ENCODE results near the gene CCDC106. TPM values are rescaled to one million over a fixed set of nuclear protein-coding genes. Genes with fewer than 3 reads are reported as not detected.

Gene CCDC106
- total RNA-seq, 1 donor from 2014 or later, result 3.1 TPM

DNA sequence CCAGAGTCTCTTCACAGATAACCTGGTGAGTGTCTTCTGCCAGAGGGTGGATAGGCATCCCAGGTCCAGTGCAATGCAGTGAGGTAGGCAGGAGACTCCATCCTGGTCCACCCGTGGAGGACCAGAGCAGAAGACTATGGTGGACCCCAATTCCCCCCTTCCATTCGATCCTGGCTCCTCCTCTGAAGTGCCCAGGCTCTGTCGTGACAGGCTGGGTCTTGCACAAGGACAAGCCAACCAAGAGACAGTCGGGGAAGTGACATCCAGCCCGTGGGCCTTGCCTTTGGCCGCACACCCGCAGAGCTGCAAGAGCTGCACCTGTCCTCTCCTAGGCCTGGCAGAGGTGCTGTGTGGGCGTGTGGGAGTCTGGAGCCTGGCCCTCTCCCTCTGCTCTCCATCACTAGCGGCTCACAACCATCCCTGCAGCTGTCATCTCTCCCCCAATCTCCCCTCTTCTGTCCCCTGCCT lies 26.8 kb upstream of the CCDC106 start:
- H3K36me3 ChIP-seq (ENCODE audit: control insufficient read depth in 3 of 3, insufficient read depth in 3 of 3, low read length in 3 of 3), result peaks cover 16 to 22% (median 18%) of the 10 kb centered on the region in 3 donors
- peaks cover 37 to 53% (median 48%) of the 10 kb centered on the region in 3 donors for H3K4me1 ChIP-seq (ENCODE audit: control insufficient read depth in 3 of 3, insufficient read depth in 3 of 3, low read length in 3 of 3)
- no peaks in the 10 kb centered on the region for H3K27me3 ChIP-seq (ENCODE audit: control insufficient read depth in 3 of 3, insufficient read depth in 3 of 3, low read length in 3 of 3)
- no peak overlapping the region for H3K4me3 ChIP-seq (ENCODE audit: low read length in 3 of 3)
- H3K9ac ChIP-seq (ENCODE audit: low read depth in 1 of 3, low read length in 3 of 3), result peak overlapping the region in 1 of 3 donors; percentile 33
- no peaks in the 10 kb centered on the region for H3K9me3 ChIP-seq (ENCODE audit: control insufficient read depth in 3 of 3, low read length in 3 of 3)
- peak overlapping the region; percentile 6 for H3K27ac ChIP-seq (ENCODE audit: low read depth, low read length)

GRCh38 chr19:55621673-55622231 lies 26.3 kb upstream of the CCDC106 start:
- Histone ChIP-seq H3K4me1 (ENCODE audit: control insufficient read depth in 3 of 3, insufficient read depth in 3 of 3, low read length in 3 of 3) (peaks cover 37 to 53% (median 48%) of the 10 kb centered on the region in 3 donors), H3K9ac (ENCODE audit: low read depth in 1 of 3, low read length in 3 of 3) (no peak overlapping the region), H3K36me3 (ENCODE audit: control insufficient read depth in 3 of 3, insufficient read depth in 3 of 3, low read length in 3 of 3) (peaks cover 11 to 17% (median 13%) of the 10 kb centered on the region in 3 donors), H3K27ac (ENCODE audit: low read depth, low read length) (peak overlapping the region; percentile 90), H3K4me3 (ENCODE audit: low read length in 3 of 3) (no peak overlapping the region), H3K9me3 (ENCODE audit: control insufficient read depth in 3 of 3, low read length in 3 of 3) (no peaks in the 10 kb centered on the region), H3K27me3 (ENCODE audit: control insufficient read depth in 3 of 3, insufficient read depth in 3 of 3, low read length in 3 of 3) (no peaks in the 10 kb centered on the region)

GRCh38 chr19:55622242-55622969 lies 25.6 kb upstream of the CCDC106 start:
- Histone ChIP-seq H3K27me3 (ENCODE audit: control insufficient read depth in 3 of 3, insufficient read depth in 3 of 3, low read length in 3 of 3) (no peaks in the 10 kb centered on the region), H3K9ac (ENCODE audit: low read depth in 1 of 3, low read length in 3 of 3) (peak overlapping the region in 1 of 3 donors; percentile 54), H3K27ac (ENCODE audit: low read depth, low read length) (peak overlapping the region; percentile 90), H3K9me3 (ENCODE audit: control insufficient read depth in 3 of 3, low read length in 3 of 3) (no peaks in the 10 kb centered on the region), H3K36me3 (ENCODE audit: control insufficient read depth in 3 of 3, insufficient read depth in 3 of 3, low read length in 3 of 3) (peaks cover 8 to 12% (median 9%) of the 10 kb centered on the region in 3 donors), H3K4me3 (ENCODE audit: low read length in 3 of 3) (peak overlapping the region in 2 of 3 donors; percentile 22 to 23), H3K4me1 (ENCODE audit: control insufficient read depth in 3 of 3, insufficient read depth in 3 of 3, low read length in 3 of 3) (peaks cover 37 to 53% (median 48%) of the 10 kb centered on the region in 3 donors)

DNA sequence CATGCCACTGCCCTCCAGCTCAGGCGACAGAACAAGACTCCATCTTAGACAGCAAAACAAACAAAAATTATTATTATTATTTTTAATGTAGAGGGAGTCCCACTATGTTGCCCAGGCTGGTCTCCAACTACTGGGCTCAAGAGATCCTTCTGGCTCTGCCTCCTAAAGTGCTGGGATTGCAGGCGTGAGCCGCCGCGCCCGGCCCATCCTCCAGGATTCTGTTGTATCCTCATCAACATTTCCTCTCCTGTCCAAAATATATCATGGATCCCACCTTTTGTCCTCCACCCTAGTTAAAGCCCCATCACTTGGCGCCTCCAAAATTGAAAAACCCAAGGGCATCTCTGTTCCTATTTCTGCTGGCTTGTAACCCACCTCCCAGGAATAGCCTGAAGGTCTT lies 24.9 kb upstream of the CCDC106 start:
- H3K9ac ChIP-seq (ENCODE audit: low read depth in 1 of 3, low read length in 3 of 3), result peak overlapping the region; percentile 43 to 69 (median 68)
- H3K4me1 ChIP-seq (ENCODE audit: control insufficient read depth in 3 of 3, insufficient read depth in 3 of 3, low read length in 3 of 3), result peaks cover 37 to 53% (median 48%) of the 10 kb centered on the region in 3 donors
- H3K36me3 ChIP-seq (ENCODE audit: control insufficient read depth in 3 of 3, insufficient read depth in 3 of 3, low read length in 3 of 3), result peaks cover 4 to 8% (median 6%) of the 10 kb centered on the region in 3 donors
- H3K27me3 ChIP-seq (ENCODE audit: control insufficient read depth in 3 of 3, insufficient read depth in 3 of 3, low read length in 3 of 3), result no peaks in the 10 kb centered on the region
- H3K27ac ChIP-seq (ENCODE audit: low read depth, low read length), result peak overlapping the region; percentile 90
- peak overlapping the region; percentile 1 to 72 (median 23) for H3K4me3 ChIP-seq (ENCODE audit: low read length in 3 of 3)
- no peaks in the 10 kb centered on the region for H3K9me3 ChIP-seq (ENCODE audit: control insufficient read depth in 3 of 3, low read length in 3 of 3)

GRCh38 chr19:55623561-55623960 lies 24.5 kb upstream of the CCDC106 start:
- peaks cover 36 to 51% (median 47%) of the 10 kb centered on the region in 3 donors for H3K4me1 ChIP-seq (ENCODE audit: control insufficient read depth in 3 of 3, insufficient read depth in 3 of 3, low read length in 3 of 3)
- H3K4me3 ChIP-seq (ENCODE audit: low read length in 3 of 3), result peak overlapping the region; percentile 1 to 72 (median 23)
- no peaks in the 10 kb centered on the region for H3K9me3 ChIP-seq (ENCODE audit: control insufficient read depth in 3 of 3, low read length in 3 of 3)
- peaks cover 4 to 8% (median 6%) of the 10 kb centered on the region in 3 donors for H3K36me3 ChIP-seq (ENCODE audit: control insufficient read depth in 3 of 3, insufficient read depth in 3 of 3, low read length in 3 of 3)
- no peaks in the 10 kb centered on the region for H3K27me3 ChIP-seq (ENCODE audit: control insufficient read depth in 3 of 3, insufficient read depth in 3 of 3, low read length in 3 of 3)
- H3K9ac ChIP-seq (ENCODE audit: low read depth in 1 of 3, low read length in 3 of 3), result peak overlapping the region; percentile 68 to 87 (median 69)
- H3K27ac ChIP-seq (ENCODE audit: low read depth, low read length), result peak overlapping the region; percentile 90

GRCh38 chr19:55624109-55625003 lies 23.7 kb upstream of the CCDC106 start, which contains the start of gene ZNF784:
ZNF784 (minus strand) TSS chr19:55624566; CDS start chr19:55624561, 5 bp downstream.
- Histone ChIP-seq H3K36me3 (ENCODE audit: control insufficient read depth in 3 of 3, insufficient read depth in 3 of 3, low read length in 3 of 3) (peaks cover 4 to 8% (median 6%) of the 10 kb centered on the region in 3 donors), H3K4me1 (ENCODE audit: control insufficient read depth in 3 of 3, insufficient read depth in 3 of 3, low read length in 3 of 3) (peaks cover 33 to 45% (median 43%) of the 10 kb centered on the region in 3 donors), H3K9me3 (ENCODE audit: control insufficient read depth in 3 of 3, low read length in 3 of 3) (no peaks in the 10 kb centered on the region), H3K27me3 (ENCODE audit: control insufficient read depth in 3 of 3, insufficient read depth in 3 of 3, low read length in 3 of 3) (no peaks in the 10 kb centered on the region), H3K4me3 (ENCODE audit: low read length in 3 of 3) (peak within 1 kb of the TSS; percentile 75 to 85 (median 77)), H3K9ac (ENCODE audit: low read depth in 1 of 3, low read length in 3 of 3) (peak within 1 kb of the TSS; percentile 76 to 87 (median 85)), H3K27ac (ENCODE audit: low read depth, low read length) (peak within 1 kb of the TSS; percentile 90)

- H3K4me1 ChIP-seq (ENCODE audit: control insufficient read depth in 3 of 3, insufficient read depth in 3 of 3, low read length in 3 of 3), result peaks cover 27 to 39% (median 39%) of the 10 kb centered on the region in 3 donors
- H3K4me3 ChIP-seq (ENCODE audit: low read length in 3 of 3), result peak overlapping the region; percentile 75 to 85 (median 77)
- peak overlapping the region in 2 of 3 donors; percentile 62 to 76 for H3K9ac ChIP-seq (ENCODE audit: low read depth in 1 of 3, low read length in 3 of 3)
- H3K9me3 ChIP-seq (ENCODE audit: control insufficient read depth in 3 of 3, low read length in 3 of 3), result no peaks in the 10 kb centered on the region
- H3K27me3 ChIP-seq (ENCODE audit: control insufficient read depth in 3 of 3, insufficient read depth in 3 of 3, low read length in 3 of 3), result no peaks in the 10 kb centered on the region
- H3K27ac ChIP-seq (ENCODE audit: low read depth, low read length), result peak overlapping the region; percentile 90
- peaks cover 4 to 8% (median 6%) of the 10 kb centered on the region in 3 donors for H3K36me3 ChIP-seq (ENCODE audit: control insufficient read depth in 3 of 3, insufficient read depth in 3 of 3, low read length in 3 of 3)
These were observed 23.0 kb upstream of the CCDC106 start for GRCh38 chr19:55625004-55625326.

DNA sequence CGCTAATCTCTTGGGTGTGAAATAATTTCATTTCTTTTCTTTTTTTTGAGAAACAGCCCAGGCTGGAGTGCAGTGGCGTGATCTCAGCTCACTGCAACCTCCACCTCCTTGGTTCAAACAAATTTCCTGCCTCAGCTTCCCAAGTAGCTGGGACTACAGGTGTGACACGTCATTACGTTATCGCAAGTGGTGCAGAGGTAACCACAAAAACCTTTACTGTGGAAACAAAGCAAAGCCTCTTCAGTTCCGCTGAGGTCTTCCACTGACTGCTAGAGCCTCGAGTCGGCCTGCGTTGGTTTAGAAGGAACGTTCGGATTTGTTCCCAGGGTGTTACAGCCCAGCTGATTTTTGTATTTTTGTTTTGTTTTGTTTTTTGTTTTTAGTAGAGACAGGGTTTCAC lies 21.7 kb upstream of the CCDC106 start:
- H3K4me1 ChIP-seq (ENCODE audit: control insufficient read depth in 3 of 3, insufficient read depth in 3 of 3, low read length in 3 of 3), result peaks cover 15 to 25% (median 25%) of the 10 kb centered on the region in 3 donors
- H3K27ac ChIP-seq (ENCODE audit: low read depth, low read length), result no peak overlapping the region
- peaks cover 0 to 3% (median 0%) of the 10 kb centered on the region in 3 donors for H3K36me3 ChIP-seq (ENCODE audit: control insufficient read depth in 3 of 3, insufficient read depth in 3 of 3, low read length in 3 of 3)
- no peak overlapping the region for H3K4me3 ChIP-seq (ENCODE audit: low read length in 3 of 3)
- H3K9me3 ChIP-seq (ENCODE audit: control insufficient read depth in 3 of 3, low read length in 3 of 3), result no peaks in the 10 kb centered on the region
- no peak overlapping the region for H3K9ac ChIP-seq (ENCODE audit: low read depth in 1 of 3, low read length in 3 of 3)
- H3K27me3 ChIP-seq (ENCODE audit: control insufficient read depth in 3 of 3, insufficient read depth in 3 of 3, low read length in 3 of 3), result no peaks in the 10 kb centered on the region

- Histone ChIP-seq H3K9ac (ENCODE audit: low read depth in 1 of 3, low read length in 3 of 3) (peak overlapping the region in 1 of 3 donors; percentile 54), H3K9me3 (ENCODE audit: control insufficient read depth in 3 of 3, low read length in 3 of 3) (no peaks in the 10 kb centered on the region), H3K27ac (ENCODE audit: low read depth, low read length) (peak overlapping the region; percentile 36), H3K36me3 (ENCODE audit: control insufficient read depth in 3 of 3, insufficient read depth in 3 of 3, low read length in 3 of 3) (peaks cover 0 to 2% (median 0%) of the 10 kb centered on the region in 3 donors), H3K27me3 (ENCODE audit: control insufficient read depth in 3 of 3, insufficient read depth in 3 of 3, low read length in 3 of 3) (no peaks in the 10 kb centered on the region), H3K4me3 (ENCODE audit: low read length in 3 of 3) (no peak overlapping the region), H3K4me1 (ENCODE audit: control insufficient read depth in 3 of 3, insufficient read depth in 3 of 3, low read length in 3 of 3) (peaks cover 27 to 34% (median 33%) of the 10 kb centered on the region in 3 donors)
These were observed 15.6 kb upstream of the CCDC106 start for GRCh38 chr19:55632463-55632834.
